ENCODE results near the gene ACTL10. TPM values are rescaled to one million over a fixed set of nuclear protein-coding genes. Genes with fewer than 3 reads are reported as not detected.

The ACTL10 gene
- total RNA-seq (2022; extraction: Qiagen RNA extraction; ENCODE audit: low read depth) = 0.05 TPM in 1 of 5 replicates, not detected in the others

DNA sequence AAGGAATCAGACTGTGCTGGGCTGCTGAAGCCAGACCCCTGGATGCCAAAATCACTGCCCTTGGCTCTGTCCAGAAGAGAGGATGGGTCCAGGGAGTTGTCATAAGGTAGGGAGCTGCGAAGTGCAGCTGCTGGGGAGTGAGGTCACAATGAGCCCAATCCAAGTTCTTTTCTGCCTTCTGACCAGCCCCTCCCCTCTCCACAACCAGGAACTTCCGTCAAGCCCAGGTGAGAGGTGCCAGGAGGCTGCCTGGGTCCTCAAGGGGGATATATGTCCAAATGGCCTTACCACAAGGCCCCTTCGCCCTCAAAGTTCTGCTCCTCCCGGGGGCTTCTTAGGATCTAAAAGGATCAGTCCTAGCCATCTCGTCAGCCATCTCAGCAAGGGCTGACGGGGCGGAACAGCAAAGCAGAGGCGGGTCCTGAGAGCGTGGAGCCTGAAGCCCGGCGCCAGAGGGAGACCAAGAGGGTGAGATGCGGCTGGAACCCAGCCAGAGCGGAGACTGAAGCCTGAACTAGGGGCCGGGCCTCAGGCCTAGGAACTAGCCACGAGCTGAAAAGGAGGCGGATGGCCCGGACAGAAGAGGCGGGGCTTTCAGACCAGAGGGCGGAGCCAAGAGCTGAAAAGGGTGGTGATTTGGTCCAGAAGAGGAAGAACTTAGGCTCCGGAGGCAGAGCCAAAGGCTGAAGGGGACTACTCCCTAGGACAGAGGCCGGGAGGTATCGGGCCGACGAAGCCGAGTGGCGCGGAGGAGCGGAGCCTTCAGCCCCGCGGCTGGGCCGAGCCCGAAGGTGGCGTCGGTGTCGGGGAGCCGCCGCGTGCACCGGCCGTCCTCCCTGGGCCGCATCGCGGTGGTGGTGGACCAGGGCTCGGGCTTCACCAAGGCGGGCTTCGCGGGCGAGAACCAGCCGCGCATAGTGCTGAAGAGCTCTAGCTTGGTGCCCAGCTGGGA, at the start of gene ACTL10:
TSS of gene ACTL10 (plus strand) at position 651 of the 952 bp plus-strand sequence. CDS start 555 bp downstream, outside the sequence.

DNA sequence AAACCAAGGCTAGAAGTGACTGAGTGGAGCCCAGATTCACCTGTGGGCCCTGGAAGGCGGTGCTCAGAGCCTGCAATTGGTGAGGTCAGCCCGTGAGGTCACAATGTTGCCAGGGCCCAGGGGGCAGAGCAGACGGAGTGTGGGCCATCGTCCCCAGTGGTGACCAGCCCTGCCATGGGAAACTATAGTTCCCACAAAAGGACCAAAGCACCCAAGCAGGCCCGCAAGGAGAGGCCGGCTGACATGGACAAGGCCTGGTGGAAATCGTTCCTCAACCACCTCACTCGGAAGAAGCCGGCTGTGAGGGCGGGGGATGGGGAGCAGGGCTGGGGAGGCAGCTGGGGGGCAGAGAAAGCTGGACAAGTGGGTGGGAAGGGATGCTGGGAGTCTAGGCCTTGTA, 4.6 kb upstream of the ACTL10 start, which contains the start of gene C20orf144:
TSS of gene C20orf144 (plus strand) at position 156 of the 400 bp plus-strand sequence. CDS start at position 175, 19 bp downstream.

DNA sequence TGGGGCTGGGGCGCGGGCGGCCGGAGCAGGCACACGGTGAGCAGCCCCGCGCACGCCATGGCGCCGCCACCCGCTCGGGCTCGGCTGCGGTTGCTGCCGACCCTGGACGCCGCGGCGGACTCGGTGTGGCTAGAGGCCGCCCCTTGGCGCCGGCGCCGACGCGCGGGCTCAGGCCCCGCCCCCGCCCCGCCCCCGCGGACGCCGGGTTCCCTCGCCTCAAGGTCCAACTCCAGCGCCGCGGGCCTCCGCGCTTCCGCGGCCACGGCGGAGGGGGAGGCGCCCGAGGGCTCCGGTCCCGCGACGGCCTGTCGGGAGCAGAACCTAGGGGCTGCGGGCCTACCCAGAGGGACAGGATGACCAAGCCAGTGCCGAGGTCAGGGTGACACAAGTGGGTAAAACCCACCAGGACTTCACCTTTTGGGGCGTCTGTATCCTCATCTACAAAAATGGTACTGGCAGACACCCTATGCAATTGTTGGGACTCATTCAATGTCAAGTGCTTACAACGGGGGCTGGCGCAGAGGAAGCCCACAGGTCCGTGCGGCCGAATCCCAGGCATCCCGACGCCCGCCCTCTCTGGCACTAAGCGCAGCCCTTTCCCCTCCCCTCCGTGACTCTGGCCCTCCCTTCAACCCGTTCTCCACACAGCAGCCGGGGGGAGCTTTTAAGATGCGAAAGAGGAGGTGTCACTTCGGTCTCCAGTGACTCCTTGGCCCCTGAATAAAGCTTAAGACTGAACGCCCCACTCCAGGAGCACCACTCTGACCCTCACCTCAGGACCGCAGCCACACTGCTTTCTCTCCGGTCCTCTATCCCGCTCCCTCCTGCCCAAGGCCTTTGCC, 7.8 kb downstream of the ACTL10 start, which contains the start of gene NECAB3:
TSS of gene NECAB3 (minus strand) at position 135 of the 842 bp plus-strand sequence. CDS start at position 59, 76 bp downstream.

DNA sequence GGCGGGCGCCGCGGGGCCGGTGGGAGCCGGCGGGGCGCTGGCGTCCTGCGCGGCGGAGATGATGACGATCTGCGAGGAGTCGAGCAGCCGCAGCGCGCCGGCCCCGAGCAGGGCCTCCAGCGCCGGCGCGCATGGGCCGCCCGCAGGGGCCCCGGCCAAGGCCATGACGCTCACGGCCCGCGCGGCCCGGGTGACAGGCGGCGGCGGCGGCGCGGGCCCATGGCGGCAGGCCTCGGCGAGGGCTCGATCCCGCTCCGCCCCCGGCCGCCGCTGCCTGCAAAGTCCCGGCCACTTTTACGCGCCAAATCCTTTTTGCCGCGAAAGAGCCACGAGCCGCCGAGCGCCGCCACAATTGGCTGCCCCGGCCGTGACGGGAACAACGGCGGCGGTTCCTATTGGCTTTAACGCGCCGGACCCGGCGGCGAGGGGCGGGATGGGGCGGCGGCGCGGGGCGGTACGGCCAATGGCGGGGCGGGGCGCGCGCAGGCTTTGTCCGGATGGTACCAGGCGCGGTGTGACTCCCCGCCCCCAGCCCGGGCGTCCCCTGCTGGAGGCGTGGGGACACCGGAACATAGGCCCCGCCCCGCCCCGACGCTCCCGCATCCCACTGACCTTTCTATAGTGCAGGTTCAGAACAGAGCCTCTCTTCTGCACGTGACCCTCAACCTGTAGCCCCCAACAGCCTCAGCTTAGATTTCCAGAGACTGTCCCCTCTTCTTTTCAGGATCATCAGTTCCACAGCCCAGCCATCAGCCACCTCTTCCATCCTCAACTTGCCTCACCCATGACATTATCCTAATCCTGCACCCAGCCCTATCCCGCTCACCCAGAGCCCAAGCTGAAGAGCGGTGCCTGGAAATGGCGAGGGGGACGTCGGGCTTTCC, 19.6 kb downstream of the ACTL10 start, which contains the start of gene E2F1:
TSS of gene E2F1 (minus strand) at position 286 of the 884 bp plus-strand sequence. CDS start at position 165, 121 bp downstream.

Other genes starting within 250 kb of the ACTL10 start
- gene SNTA1, start 223.2 kb upstream of the ACTL10 start, total RNA-seq (2022; extraction: Qiagen RNA extraction; ENCODE audit: low read depth) = 9.8 to 12.3 TPM (median 10.3 TPM) in 5 replicates
- gene CBFA2T2, start 176.8 kb upstream of the ACTL10 start, total RNA-seq (2022; extraction: Qiagen RNA extraction; ENCODE audit: low read depth) = 5.0 to 7.5 TPM (median 6.5 TPM) in 5 replicates
- gene C20orf144, start 4.6 kb upstream of the ACTL10 start, total RNA-seq (2022; extraction: Qiagen RNA extraction; ENCODE audit: low read depth) = 0.05 to 0.15 TPM (median 0.10 TPM) in 3 of 5 replicates, not detected in the others
- 9.9 to 13.4 TPM (median 13.1 TPM) in 5 replicates for gene NECAB3, start 7.5 kb downstream of the ACTL10 start, total RNA-seq (2022; extraction: Qiagen RNA extraction; ENCODE audit: low read depth)
- 28.9 to 32.1 TPM (median 29.9 TPM) in 5 replicates for gene E2F1, start 19.4 kb downstream of the ACTL10 start, total RNA-seq (2022; extraction: Qiagen RNA extraction; ENCODE audit: low read depth)
- gene PXMP4, start 53.4 kb downstream of the ACTL10 start, total RNA-seq (2022; extraction: Qiagen RNA extraction; ENCODE audit: low read depth) = 3.8 to 8.1 TPM (median 5.9 TPM) in 5 replicates
- 2.5 to 5.1 TPM (median 4.1 TPM) in 5 replicates for gene ZNF341, start 65.1 kb downstream of the ACTL10 start, total RNA-seq (2022; extraction: Qiagen RNA extraction; ENCODE audit: low read depth)
- 168 to 185 TPM (median 179 TPM) in 5 replicates for gene CHMP4B, start 144.4 kb downstream of the ACTL10 start, total RNA-seq (2022; extraction: Qiagen RNA extraction; ENCODE audit: low read depth)